HepG2 (cell line): ENCODE data around the gene TIAM1. TPM values are rescaled to one million over a fixed set of nuclear protein-coding genes. Genes with fewer than 3 reads are reported as not detected.

Source experiments
- ATAC-seq: fragments of 200-7000 bp; cut with Tn5 transposase; 3 replicates; pipeline ENCODE4 v1.9.1; 2020; ENCODE audit warnings: mild to moderate bottlenecking, moderate library complexity
- BruUV-seq: library from RNA; stranded (reverse); fragments of 400-500 nt; replicated peaks from 2 replicates; lab custom pipeline; 2021; lab: Mats Ljungman, UMichigan
- CTCF ChIA-PET: fragments of 300-600 bp; formaldehyde crosslinking; extraction: SDS; loops from one replicate; lab custom pipeline; 2021; ENCODE audit warnings: low total read pairs, inconsistent platforms, low intra/inter-chr PET ratio; lab: Yijun Ruan, JAX
- POLR2A ChIA-PET: fragments of 350-600 bp; sonication (Branson Sonifier 250); formaldehyde crosslinking; loops from one replicate; lab custom pipeline; 2020; ENCODE audit warnings: antibody characterized with exemption, inconsistent platforms; lab: Yijun Ruan, JAX
- DNase-seq: peaks from one replicate; pipeline ENCODE4 v3.0.0-alpha.2; 2015; ENCODE audit warnings: low spot score
- FAIRE-seq: peaks from 3 replicates; lab custom pipeline; 2011; peaks lifted over from hg19 to GRCh38; lab: Jason Lieb, UNC
- H2AFZ ChIP-seq: one replicate; pipeline ENCODE4 v1.6.1; 2011; ENCODE audit warnings: low read length, inconsistent platforms
- H3K27ac ChIP-seq: fragments of 300-600 bp; 3 replicates; pipeline ENCODE4 v1.8.0; 2011; ENCODE audit warnings: mixed run types, mild to moderate bottlenecking, mixed read lengths, low read length, inconsistent platforms; ENCODE audit not compliant: insufficient read depth; ENCODE audit errors: extremely low read length
- H3K27me3 ChIP-seq, 2 experiments: fragments of 200-600 bp in 1 of 2; 2 replicates in 1 of 2; 3 replicates in 1 of 2; pipeline versions ENCODE4 v1.6.0 to v1.8.0; 2011; ENCODE audit warnings: low read length in 2 of 2, mild to moderate bottlenecking in 2 of 2, moderate library complexity in 2 of 2, inconsistent platforms in 1 of 2; ENCODE audit not compliant: insufficient read depth in 2 of 2, control insufficient read depth in 1 of 2
- H3K36me3 ChIP-seq, 2 experiments: fragments of 200-600 bp in 1 of 2; replicated peaks in 1 of 2; 2 replicates in 1 of 2; 3 replicates in 1 of 2; pipeline versions ENCODE4 v1.5.1 to v1.8.0; 2011; ENCODE audit warnings: low read length in 2 of 2, inconsistent platforms in 1 of 2; ENCODE audit not compliant: insufficient read depth in 2 of 2, control insufficient read depth in 1 of 2
- H3K4me1 ChIP-seq: 2 replicates; pipeline ENCODE4 v1.5.1; 2012; ENCODE audit warnings: low read length, inconsistent platforms; ENCODE audit not compliant: insufficient read depth
- H3K4me2 ChIP-seq: 2 replicates; pipeline ENCODE4 v1.6.0; 2011; ENCODE audit warnings: low read depth, low read length, inconsistent platforms
- H3K4me3 ChIP-seq, 3 experiments: fragments of 200-600 bp in 1 of 3; sonication (generic), shearing (Covaris generic) in 1 of 3; replicated peaks in 1 of 3; 2 replicates each; pipeline ENCODE4 v1.5.1; 2011 to 2016; ENCODE audit warnings: low read length in 3 of 3, inconsistent platforms in 2 of 3, low read depth in 2 of 3, mild to moderate bottlenecking in 2 of 3, control low read depth in 1 of 3, mixed read lengths in 1 of 3; ENCODE audit not compliant: insufficient read depth in 1 of 3
- H3K79me2 ChIP-seq: one replicate; pipeline ENCODE4 v1.6.1; 2011; ENCODE audit warnings: low read length, inconsistent platforms; ENCODE audit not compliant: insufficient read depth
- H3K9ac ChIP-seq: 2 replicates; pipeline ENCODE4 v1.6.0; 2011; ENCODE audit warnings: mild to moderate bottlenecking, low read depth, low read length, inconsistent platforms; ENCODE audit not compliant: insufficient read depth
- H3K9me3 ChIP-seq: 2 replicates; pipeline ENCODE4 v1.5.1; 2012; ENCODE audit warnings: mild to moderate bottlenecking, low read length
- H4K20me1 ChIP-seq: 2 replicates; pipeline ENCODE4 v1.6.0; 2011; ENCODE audit warnings: inconsistent platforms, mild to moderate bottlenecking, low read length, moderate library complexity; ENCODE audit not compliant: insufficient read depth
- ATF7 ChIP-seq, 2 experiments: fragments of 450-650 bp in 1 of 2; sonication (generic) in 1 of 2; formaldehyde crosslinking in 1 of 2; IDR thresholded peaks; 2 replicates each; pipeline versions ENCODE4 v1.4.0 to v1.6.1; 2016 to 2020; ENCODE audit warnings: antibody characterized with exemption in 1 of 2, mild to moderate bottlenecking in 1 of 2, missing genetic modification reagents in 1 of 2
- CHD2 ChIP-seq: IDR thresholded peaks from 2 replicates; pipeline ENCODE4 v1.6.1; 2011; ENCODE audit warnings: low read depth, low read length, improper control_type of control experiment
- CREB1 ChIP-seq, 2 experiments: fragments of 450-650 bp in 1 of 2; IDR thresholded peaks; 2 replicates each; pipeline ENCODE4 v1.6.1; 2016 to 2017; ENCODE audit warnings: control low read depth in 1 of 2, mild to moderate bottlenecking in 1 of 2, missing compliant biosample characterization in 1 of 2, missing genetic modification characterization in 1 of 2
- SMAD3 ChIP-seq: sonication (generic); formaldehyde crosslinking; IDR thresholded peaks from 2 replicates; pipeline ENCODE4 v1.4.0; 2020; ENCODE audit warnings: missing genetic modification reagents
- SOX6 ChIP-seq, 2 experiments: fragments of 450-650 bp in 1 of 2; sonication (generic) in 1 of 2; formaldehyde crosslinking in 1 of 2; IDR thresholded peaks; 2 replicates each; pipeline versions ENCODE4 v1.4.0 to v1.6.1; 2017 to 2020; ENCODE audit warnings: antibody characterized with exemption in 1 of 2, mild to moderate bottlenecking in 1 of 2, missing genetic modification reagents in 1 of 2
- STAT5B ChIP-seq: sonication (generic); formaldehyde crosslinking; IDR thresholded peaks from 2 replicates; pipeline ENCODE4 v1.4.0; 2020; ENCODE audit warnings: missing genetic modification reagents
- TGIF2 ChIP-seq: IDR thresholded peaks from 2 replicates; pipeline ENCODE4 v1.6.1; 2016; ENCODE audit warnings: control low read depth, missing compliant biosample characterization
- U2AF2 ChIP-seq: fragments of 200-400 bp; formaldehyde crosslinking; IDR thresholded peaks from 2 replicates; pipeline ENCODE4 v1.6.1; 2017; ENCODE audit warnings: low read depth, mild to moderate bottlenecking, low read length
- ZBTB7B ChIP-seq: sonication (generic); formaldehyde crosslinking; IDR thresholded peaks from 2 replicates; pipeline ENCODE4 v1.4.0; 2020; ENCODE audit warnings: missing genetic modification reagents
- ZFAT ChIP-seq: sonication (generic); formaldehyde crosslinking; conservative IDR thresholded peaks from 2 replicates; pipeline ENCODE4 v1.8.1; 2023; ENCODE audit warnings: missing genetic modification reagents, inconsistent platforms
- ZHX1 ChIP-seq: sonication (generic); formaldehyde crosslinking; IDR thresholded peaks from 2 replicates; pipeline ENCODE4 v1.8.1; 2022; ENCODE audit warnings: low read depth, mild to moderate bottlenecking, missing genetic modification reagents
- ZIK1 ChIP-seq: sonication (generic); formaldehyde crosslinking; IDR thresholded peaks from 2 replicates; pipeline ENCODE4 v1.5.0; 2020; ENCODE audit warnings: mild to moderate bottlenecking, low read depth, missing genetic modification reagents, borderline replicate concordance
- ZNF414 ChIP-seq: sonication (generic); formaldehyde crosslinking; IDR thresholded peaks from 2 replicates; pipeline ENCODE4 v1.5.0; 2020; ENCODE audit warnings: missing genetic modification reagents
- ZNF460 ChIP-seq: sonication (generic); formaldehyde crosslinking; IDR thresholded peaks from 2 replicates; pipeline ENCODE4 v1.5.1; 2020; ENCODE audit warnings: missing genetic modification reagents, mild to moderate bottlenecking, borderline replicate concordance
- ZNF644 ChIP-seq: IDR thresholded peaks from 2 replicates; pipeline ENCODE4 v1.6.1; 2016; ENCODE audit warnings: low read depth
- WGBS: methylation state at CpG from one replicate; pipeline ENCODE4 v1.1.6; 2017; ENCODE audit warnings: low lambda C conversion rate; 5-methylcytosine and 5-hydroxymethylcytosine counted together
- in situ Hi-C: cut with HindIII; loops from 2 replicates; pipeline ENCODE4 v1.10.0; 2017; ENCODE audit warnings: low pct_unique_long_range_greater_than_20kb; ENCODE audit not compliant: extremely low pct_ligation_motif_present
- intact Hi-C: fragments of 100-400 bp; cut with micrococcal nuclease; formaldehyde crosslinking; loops from one replicate; pipeline ENCODE4 v1.10.0; 2022; ENCODE audit not compliant: unreplicated experiment
- polyA plus RNA-seq, 8 experiments: library from polyadenylated mRNA; depleted of rRNA in 3 of 8; stranded (reverse) in 7 of 8; unstranded in 1 of 8; fragments of >200 nt; fragmentation: Illumina TruSeq in 4 of 8; extraction: Trizol in 4 of 8; gene quantifications; 2 replicates each; pipeline versions ENCODE4 v1.2.1 to v1.2.3, GENCODE V29; 2011 to 2016; ENCODE audit warnings: low read depth in 4 of 8, missing spikeins in 1 of 8, mixed read lengths in 1 of 8; ENCODE audit not compliant: insufficient read depth in 1 of 8
- total RNA-seq, 5 experiments: library from RNA; depleted of rRNA; stranded (reverse); fragments of >200 nt; fragmentation: Illumina TruSeq; extraction: Trizol; gene quantifications; 2 replicates each; pipeline ENCODE4 v1.2.3, GENCODE V29; 2016; ENCODE audit warnings: low read depth in 1 of 5

TIAM1 gene
- total and polyA plus RNA-seq, 2 of the 13 experiments (the other 11 are each of a cell fraction or from before 2014, with no cell fraction given) = 0.13 to 0.24 TPM

GRCh38 chr21:31276663-31277062 is 67.4 kb downstream of the TIAM1 start:
- Histone ChIP-seq H3K27me3 (no peaks in the 10 kb centered on the region), H3K9me3 (no peaks in the 10 kb centered on the region), H3K9ac (no peak overlapping the region)
- TF ChIP-seq U2AF2 (no peak), ATF7 (IDR thresholded peaks at IDR 0.05) (peak; percentile 54; the same call in 1 of the 2 replicates), ATF7 (CRISPR knock-in tag; IDR thresholded peaks at IDR 0.05) (no peak), TGIF2 (CRISPR knock-in tag) (no peak), CREB1 (IDR thresholded peaks at IDR 0.05) (peak; percentile 22; the same call in 1 of the 2 replicates), CREB1 (CRISPR knock-in tag; IDR thresholded peaks at IDR 0.05) (no peak), STAT5B (CRISPR knock-in tag) (no peak)
- TF ChIP-seq, all 625 proteins: peak for 2
- CTCF ChIA-PET = no interaction called here
- DNase-seq (no peak), ATAC-seq (no peak), FAIRE-seq (no peak)
- Histone ChIP-seq H4K20me1 (no peaks in the 10 kb centered on the region), H2AFZ (no peak overlapping the region), H3K4me3 (no peak overlapping the region), H3K79me2 (no peaks in the 10 kb centered on the region), H3K4me1 (no peaks in the 10 kb centered on the region), H3K36me3 (no peaks in the 10 kb centered on the region), H3K27ac (no peak overlapping the region), H3K4me2 (no peak overlapping the region)
- POLR2A ChIA-PET = no interaction called here
- 70% methylated on average over 7 of the region's 7 CpGs for WGBS
- in situ Hi-C loops = no loop called here
- BruUV-seq = no TSS peak
- intact Hi-C loops = no loop called here

- Histone ChIP-seq H3K36me3 (no peaks in the 10 kb centered on the region), H3K4me3 (no peak overlapping the region), H3K4me2 (no peak overlapping the region), H3K79me2 (no peaks in the 10 kb centered on the region), H3K27ac (no peak overlapping the region), H3K4me1 (no peaks in the 10 kb centered on the region), H3K9ac (no peak overlapping the region), H4K20me1 (no peaks in the 10 kb centered on the region)
- CTCF ChIA-PET = no interaction called here
- intact Hi-C loops = no loop called here
- 54% methylated on average over 6 of the region's 6 CpGs for WGBS
- DNase-seq (no peak), FAIRE-seq (no peak)
- in situ Hi-C loops = no loop called here
- no TSS peak for BruUV-seq
- TF ChIP-seq SOX6 (IDR thresholded peaks at IDR 0.05) (no peak), SOX6 (CRISPR knock-in tag; IDR thresholded peaks at IDR 0.05) (no peak), ZIK1 (no peak), ZBTB7B (CRISPR knock-in tag) (no peak), ZNF644 (CRISPR knock-in tag) (no peak), CHD2 (no peak), SMAD3 (CRISPR knock-in tag) (no peak), ZNF460 (CRISPR knock-in tag) (no peak), ZHX1 (CRISPR knock-in tag) (no peak), ZFAT (CRISPR knock-in tag) (no peak), ZNF414 (CRISPR knock-in tag) (no peak)
- TF ChIP-seq, all 625 proteins: peak for 0
- H2AFZ ChIP-seq = no peak overlapping the region
- POLR2A ChIA-PET = no interaction called here
- H3K27me3 ChIP-seq = no peaks in the 10 kb centered on the region
- no peak for ATAC-seq
- no peaks in the 10 kb centered on the region for H3K9me3 ChIP-seq
Measured at GRCh38 chr21:31275901-31276300, 68.2 kb downstream of the TIAM1 start.
